Activated CD4-positive, CD25-positive, alpha-beta regulatory T cell treated with anti-CD3 and anti-CD28 coated beads, Interleukin-2, amount 50 U/mL, for 24 hours (primary cell): Measurements from ENCODE around the gene SCN1B.
"Not testable (repeated sequence)": the region's sequence is repeated elsewhere in the genome, so short reads cannot be mapped to it uniquely, and the experiment has no call there.

Source experiments
- ATAC-seq, 2 donors: fragments of 150-1000 bp; cut with Tn5 transposase; one replicate each; pipeline ENCODE4 v1.10.0; 2021; ENCODE audit warnings: mild to moderate bottlenecking in 1 of 2, moderate library complexity in 1 of 2

SCN1B gene

DNA sequence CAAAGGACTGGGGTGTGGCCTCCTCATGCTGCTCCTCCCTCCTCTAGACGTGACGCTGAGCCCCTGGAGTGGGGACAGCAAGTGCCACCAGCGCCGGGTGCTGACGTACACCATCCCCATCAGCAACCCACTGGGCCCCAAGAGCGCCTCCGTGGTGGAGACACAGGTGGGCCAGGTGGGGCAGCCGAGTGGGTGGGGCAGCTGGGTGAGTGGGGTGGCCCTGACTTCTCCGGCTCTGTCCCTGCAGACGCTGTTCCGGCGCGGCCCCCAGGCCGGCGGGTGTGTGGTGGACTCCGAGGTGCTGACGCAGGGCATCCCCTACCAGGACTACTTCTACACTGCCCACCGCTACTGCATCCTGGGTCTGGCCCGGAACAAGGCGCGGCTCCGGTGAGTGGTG lies 11.1 kb upstream of the SCN1B start:
- no peak for ATAC-seq

DNA sequence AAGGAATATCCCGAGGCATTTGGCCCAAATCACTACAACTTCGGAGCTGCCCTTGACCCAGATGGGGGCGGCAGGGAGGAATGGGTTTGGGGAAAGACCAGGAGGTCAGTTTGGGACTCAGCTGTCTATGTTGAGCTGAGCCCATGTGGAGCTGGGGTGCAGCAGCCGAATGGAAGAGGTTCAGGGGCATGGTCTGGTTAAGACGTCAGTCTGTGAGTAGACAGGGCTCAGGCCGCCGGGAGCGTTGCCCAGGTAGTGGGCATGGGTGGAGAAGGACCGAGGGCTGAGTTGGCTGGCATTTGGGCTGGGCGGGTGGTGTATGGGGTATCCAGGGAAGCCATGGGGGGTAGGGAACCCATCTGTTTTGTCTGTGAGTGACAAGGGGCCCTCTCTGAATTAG lies 9.3 kb upstream of the SCN1B start:
- no peak for ATAC-seq

DNA sequence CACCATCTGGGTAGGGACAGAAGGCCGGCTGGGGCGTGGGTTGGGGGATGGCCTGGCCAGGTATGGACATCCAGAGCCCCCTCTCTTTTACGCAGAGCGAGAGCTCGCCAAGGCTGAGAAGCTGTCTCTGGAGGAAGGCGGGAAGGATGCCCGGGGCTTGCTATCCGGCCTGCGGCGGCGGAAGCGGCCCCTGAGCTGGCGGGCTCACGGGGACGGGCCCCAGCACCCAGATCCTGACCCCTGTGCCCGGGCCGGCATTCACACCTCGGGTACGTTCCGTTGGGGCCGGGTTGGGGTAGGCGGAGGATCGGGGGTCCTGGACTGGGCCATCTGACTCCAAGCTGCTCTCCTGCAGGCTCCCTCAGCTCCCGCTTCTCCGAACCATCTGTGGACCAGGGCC lies 8.7 kb upstream of the SCN1B start:
- ATAC-seq, result no peak

DNA sequence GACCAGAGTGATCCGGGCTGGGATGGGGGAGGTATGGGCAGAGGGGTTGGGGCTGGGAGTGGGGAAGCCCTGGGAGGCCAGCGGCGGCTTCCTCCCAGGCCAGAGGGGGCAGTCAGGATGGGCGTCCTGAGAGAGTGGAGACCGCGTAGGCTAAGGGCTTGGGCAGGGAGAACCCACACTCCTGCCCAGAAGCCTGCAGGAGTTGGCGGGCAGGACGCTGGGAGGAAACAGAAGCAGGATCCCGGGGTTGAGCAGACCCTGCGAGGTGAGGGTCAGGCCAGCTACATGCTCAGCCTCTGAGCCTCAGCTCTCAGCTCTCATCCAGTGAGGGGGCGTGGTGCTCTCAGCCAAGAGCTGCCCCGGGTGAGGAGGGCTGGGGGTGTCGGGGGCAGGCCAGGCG lies 7.8 kb upstream of the SCN1B start:
- ATAC-seq, result no peak

DNA sequence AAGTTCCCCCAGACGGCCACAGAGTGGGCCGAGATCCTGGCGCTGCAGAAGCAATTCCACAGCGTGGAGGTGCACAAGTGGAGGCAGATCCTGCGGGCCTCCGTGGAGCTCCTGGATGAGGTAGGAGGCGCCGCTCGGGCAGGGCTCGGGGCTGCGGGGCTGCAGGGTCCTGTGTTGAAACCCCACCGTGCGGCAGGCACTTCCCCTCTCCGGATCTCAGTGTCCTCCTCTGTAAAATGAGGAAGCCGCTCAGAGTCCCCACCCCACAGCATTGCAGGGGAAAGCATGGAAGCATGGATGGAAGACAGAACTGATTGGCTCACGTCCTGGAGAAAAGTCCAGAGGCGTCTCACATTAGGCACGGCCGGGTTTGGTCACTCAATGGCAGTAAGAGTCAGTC lies 6.8 kb upstream of the SCN1B start:
- no peak for ATAC-seq

DNA sequence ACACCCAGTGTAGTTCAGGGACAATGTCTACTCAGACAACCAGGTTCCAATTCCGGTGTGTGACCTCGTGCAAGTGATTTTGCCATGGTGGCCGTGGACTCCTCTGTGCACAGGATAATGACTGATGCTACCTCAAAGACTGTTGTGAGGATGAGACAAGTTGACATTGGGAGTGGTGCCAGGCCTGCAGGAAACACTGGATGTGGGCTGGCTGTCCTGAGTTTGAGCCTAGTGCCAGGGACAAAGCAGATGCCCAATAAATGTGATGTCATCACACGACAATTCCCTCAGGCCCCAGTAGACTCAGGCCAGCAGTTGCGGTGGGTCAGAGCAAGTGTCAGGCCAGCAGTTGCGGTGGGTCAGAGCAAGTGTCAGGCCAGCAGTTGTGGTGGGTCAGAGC lies 6.2 kb upstream of the SCN1B start:
- no peak for ATAC-seq

DNA sequence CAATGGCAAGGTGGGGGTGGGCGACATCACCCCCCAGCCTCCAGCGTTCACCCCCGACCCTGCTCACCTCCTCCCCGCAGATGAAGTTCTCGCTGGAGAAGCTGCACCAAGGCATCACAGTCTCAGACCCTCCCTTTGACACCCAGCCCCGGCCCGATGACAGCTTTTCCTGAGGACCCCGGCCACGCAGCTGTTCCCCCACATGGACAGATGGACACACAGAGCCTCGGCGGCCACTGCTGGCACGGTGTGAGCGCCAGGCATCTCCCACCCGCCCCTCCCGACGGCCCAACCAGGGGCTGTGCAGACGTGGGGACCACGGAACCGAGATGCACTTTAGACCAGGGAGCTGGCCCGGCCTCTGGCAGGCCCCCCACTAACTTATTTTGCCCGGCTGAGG lies 4.3 kb upstream of the SCN1B start:
- ATAC-seq, result no peak

DNA sequence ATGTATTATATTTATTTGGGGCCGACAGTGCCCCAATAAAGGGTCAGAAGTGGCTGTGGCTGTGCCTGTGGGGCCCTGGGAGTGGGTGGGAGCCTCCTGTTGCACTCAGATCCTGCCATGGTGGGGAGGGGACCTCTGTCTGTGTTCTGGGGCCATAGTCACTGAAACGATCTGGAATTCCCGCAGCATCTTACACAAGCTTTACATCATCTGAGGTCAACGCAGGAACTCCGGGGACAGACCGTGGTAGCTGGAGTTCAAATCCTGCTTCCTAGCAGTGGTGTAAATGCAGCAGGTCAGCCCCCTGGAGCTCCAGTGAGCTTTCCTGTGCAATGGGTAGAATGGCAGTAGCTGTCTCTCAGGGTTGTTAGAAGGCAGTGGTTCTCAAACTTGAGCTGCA lies 3.9 kb upstream of the SCN1B start:
- no peak for ATAC-seq

DNA sequence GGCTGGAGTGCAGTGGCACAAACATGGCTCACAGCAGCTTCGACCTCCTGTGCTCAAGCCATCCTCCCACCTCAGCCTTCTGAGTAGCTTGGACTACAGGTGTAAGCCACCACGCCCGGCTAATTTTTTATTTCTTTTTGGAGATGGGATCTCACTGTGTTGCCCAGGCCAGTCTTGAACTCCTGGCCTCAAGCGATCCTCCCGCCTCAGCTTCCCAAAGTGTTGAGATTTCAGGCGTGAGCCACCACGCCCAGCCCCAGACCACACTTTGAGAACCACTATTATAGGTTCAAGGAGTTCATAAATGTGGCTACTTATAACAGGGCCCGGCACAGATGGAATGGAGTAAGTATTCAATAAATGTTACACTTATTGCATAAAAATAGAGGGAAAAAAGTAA lies 3.3 kb upstream of the SCN1B start:
- no peak for ATAC-seq

DNA sequence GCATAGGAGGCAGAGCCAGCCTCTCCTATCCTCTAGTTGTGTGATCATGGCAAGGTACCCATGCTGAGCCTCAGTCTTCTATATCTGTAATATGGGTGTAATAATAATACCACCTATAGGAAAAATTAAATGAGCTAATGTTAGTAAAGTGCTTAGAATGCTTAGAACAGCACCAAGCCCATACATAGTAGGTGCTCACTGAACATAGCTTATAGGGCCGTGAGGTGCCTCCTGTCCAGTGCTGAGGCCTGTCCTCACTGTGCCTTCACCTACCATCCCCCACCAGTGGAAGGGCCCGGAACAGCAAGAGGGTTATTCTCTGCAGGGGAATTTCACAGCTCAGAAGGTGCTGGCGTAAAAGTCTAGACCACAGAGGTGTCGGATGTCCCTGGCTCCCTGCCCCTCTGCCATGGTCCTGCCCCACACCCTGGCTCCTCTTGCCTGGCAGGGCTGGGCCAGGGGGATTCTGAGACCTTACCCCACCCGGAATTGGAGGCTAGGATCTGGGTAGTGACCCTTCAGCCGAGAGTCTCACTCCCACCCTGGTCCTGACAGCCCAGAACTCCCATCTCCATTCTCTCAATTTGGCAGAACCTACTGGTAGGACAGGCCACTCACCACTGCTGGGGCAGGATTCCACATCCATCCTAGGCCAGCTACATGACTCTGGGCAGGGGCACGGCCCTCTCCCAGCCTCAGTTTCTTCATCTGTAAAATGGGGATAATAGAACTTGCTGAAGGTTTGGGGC lies 2.2 kb upstream of the SCN1B start:
- no peak for ATAC-seq

DNA sequence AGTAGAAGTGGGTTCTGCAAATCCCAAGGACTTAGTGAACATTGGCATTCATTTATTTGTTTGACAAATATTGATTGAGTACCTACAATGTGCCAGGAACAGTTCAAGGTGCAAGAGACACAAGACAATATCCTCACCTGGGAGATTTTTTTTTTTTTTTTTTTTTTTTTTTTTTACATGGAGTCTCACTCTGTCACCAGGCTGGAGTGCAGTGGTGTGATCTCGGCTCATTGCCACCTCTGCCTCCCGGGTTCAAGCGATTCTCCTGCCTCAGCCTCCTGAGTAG lies 1.7 kb upstream of the SCN1B start:
- ATAC-seq, result not testable (repeated sequence)

DNA sequence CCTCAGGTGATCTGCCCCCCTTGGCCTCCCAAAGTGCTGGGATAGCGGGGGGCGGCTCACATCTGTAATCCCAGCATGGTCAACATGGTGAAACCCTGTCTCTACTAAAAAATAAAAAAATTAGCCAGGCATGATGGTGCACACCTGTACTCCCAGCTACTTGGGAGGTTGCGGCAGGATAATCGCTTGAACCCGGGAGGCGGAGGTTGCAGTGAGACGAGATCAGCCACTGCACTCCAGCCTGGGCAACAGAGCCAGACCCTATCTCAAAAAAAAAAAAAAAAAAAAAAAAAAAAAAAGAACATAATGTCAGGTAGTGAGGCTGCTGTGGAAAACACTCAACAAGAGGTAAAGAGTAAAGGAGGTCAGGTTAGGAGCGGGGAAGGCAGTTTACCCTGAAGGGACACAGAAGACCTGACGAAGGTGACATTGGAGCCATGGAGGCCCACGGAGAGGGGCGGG lies 964 bp upstream of the SCN1B start:
- not testable (repeated sequence) for ATAC-seq

DNA sequence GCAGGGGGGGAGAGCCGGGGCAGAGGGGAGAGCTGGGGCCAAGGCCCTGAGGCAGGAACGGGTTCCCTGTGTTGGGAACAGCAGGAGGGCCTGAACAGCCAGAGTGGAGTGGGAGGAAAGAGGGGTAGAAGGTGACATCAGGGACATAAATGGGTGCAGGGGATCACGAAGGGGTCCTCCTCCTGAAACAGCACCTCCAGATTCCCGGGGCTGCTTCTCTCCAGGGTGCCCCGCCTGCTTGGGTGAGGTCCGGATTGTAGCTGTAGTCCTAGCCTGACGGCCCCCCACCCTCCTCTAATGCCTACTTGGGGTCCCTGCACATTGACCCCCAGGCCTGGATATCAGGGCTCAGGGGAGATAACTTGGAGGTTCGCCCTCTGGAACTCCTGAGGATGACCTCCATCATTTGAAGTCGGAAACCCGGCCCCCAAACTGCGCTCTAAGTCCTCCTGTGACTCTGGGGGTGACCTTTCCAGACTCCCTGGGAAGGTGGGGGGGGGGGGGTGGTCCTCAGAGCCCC lies 473 bp upstream of the SCN1B start:
- ATAC-seq, result no peak

DNA sequence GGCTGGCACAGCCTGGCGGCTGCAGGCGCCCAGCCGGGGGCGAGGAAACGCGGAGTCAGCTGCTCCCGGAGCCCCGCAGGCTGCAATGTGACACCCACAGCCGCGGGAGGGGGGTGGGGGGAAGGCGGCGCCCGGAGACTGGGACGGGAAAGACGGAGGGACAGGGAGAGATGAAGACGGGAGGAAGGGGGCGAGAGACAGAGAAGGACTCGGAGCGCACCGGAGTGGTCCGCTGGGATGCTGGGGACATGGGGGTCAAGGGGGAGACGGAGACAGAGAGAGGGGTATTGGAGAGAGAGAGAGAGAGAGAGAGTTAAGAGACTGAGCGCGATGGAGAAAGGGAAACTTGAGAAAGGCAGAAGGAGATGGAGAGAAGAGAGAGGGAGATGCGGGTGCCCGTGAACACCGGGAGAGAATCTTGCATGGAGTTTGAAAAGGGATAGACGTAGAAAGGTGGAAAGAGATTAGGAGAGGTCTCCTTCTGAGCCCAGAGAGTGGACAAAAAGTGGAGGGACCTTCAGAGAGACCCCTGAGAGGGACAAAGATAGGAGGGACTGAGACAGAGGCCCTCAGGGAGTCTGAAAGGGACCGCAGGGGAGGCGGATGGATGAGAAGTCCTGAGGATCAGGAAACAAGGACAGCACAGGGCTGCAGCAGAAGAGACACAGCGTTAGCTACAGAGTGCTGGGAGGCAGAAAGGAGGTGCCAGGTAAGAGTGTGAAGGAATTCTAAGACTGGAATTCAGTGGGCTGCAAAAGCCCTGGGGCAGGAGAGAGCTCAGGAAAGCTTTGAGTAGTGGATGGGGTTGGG lies 1.0 kb downstream of the SCN1B start:
- no peak for ATAC-seq

DNA sequence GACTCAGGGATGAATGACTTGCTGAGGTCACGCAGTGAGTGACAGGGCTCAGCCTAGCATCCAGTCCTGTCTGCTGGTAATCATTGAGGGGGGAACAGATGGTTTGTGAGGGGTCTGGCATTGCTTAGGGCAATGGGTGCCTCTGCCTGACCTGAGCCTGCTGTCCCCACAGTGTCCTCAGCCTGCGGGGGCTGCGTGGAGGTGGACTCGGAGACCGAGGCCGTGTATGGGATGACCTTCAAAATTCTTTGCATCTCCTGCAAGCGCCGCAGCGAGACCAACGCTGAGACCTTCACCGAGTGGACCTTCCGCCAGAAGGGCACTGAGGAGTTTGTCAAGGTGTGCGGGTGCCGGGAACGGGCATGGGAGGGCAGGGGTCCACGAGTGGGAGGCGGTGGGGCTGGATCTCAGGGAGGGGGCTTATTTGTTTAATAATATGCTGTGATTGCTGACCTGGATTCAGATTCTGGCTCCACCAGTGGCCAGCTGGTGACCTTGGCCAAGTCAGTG lies 2.1 kb downstream of the SCN1B start:
- no peak for ATAC-seq

DNA sequence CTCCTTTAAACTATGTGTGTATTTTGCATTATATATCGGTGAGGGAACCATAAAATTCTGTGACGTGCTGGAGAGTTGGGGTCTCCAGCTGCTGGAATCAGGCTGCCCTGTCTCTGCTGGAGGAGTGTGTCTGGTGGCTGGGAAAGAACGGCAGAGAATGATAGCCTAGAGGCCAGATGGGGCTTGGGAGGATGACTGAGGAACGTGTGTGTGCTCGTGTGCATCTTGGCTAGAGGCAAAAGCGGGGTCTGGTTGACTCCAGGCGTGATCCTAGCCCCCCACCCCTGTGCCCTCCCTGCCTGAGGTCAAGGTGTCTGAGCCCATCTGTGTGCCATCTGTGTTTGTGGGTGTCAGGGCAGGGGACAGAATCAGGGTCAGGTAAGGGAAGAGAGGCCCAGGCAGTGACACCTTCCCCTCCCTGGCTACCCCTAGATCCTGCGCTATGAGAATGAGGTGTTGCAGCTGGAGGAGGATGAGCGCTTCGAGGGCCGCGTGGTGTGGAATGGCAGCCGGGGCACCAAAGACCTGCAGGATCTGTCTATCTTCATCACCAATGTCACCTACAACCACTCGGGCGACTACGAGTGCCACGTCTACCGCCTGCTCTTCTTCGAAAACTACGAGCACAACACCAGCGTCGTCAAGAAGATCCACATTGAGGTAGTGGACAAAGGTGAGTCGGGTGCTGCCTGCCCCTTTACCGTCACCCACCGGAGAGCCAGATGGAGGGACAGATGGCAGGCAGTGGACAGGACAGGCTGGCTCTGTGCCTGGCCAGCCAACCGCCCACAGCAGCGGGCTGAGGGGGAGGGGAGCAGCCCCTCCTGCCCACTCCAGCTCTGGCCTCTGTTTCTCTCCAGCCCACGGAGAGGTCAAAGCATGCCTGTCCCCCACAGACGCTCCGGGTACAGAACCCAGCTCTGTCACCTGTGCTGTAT lies 3.1 kb downstream of the SCN1B start:
- ATAC-seq, result no peak

DNA sequence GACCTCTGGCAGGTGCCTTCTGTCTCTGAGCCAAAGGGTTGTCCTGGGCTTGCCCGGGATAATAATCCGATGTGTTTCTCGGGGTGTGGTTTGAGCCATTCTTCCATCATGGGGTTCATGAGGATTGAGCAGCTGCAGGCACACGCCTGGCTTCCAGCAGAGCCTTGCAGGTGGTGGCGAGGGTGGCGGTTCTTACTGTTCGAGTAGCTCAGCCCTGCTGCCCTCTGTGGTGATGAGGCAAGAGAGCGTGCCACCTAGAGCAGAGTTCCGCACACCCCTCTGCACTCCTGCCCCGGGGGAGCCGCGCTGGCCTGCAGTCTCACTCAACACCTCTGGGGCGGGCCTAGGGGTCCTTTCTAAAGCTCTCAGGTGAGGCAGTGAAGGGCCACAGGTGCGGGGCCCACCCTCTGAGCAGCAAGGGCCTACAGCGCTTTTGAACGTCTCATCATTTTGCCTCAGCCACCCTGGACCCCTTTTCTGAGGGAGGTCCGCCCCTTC lies 3.8 kb downstream of the SCN1B start:
- no peak for ATAC-seq

DNA sequence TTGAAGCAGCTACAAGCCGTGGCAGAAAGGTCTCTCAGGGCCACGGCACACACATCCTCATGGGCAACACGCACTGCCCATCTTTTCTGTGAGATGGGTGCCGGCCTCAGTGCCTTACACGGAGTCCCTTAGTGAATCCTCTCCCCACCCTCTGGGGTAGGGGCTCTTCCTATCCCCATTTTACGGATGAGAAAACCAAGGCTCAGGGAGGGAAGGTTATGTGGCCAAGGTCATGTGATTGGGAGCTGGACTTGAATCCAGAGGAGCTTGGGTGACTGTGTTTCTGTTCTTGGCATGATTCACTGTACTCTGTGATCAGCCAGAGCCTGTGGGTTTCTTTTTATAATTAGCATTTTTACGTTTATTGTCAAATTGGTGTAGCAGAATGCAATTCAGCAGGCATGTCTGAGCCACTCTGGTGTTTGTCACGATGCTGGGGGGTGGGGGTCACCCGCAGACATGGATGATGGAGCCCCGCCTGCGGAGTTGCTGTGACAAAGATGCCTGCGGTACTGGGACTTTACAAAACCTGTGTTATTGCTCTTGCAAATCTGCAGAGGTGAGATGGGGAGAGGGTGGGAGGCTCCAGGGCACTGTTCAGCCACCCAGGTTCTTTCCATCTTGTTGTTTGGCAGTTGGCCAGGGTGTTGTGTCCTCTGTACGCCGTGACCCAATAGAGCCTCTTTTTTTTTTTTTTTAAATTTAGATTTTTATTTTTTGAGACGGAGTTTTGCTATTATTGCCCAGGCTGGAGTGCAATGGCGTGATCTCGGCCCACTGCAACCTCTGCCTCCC lies 4.5 kb downstream of the SCN1B start:
- ATAC-seq, result no peak

DNA sequence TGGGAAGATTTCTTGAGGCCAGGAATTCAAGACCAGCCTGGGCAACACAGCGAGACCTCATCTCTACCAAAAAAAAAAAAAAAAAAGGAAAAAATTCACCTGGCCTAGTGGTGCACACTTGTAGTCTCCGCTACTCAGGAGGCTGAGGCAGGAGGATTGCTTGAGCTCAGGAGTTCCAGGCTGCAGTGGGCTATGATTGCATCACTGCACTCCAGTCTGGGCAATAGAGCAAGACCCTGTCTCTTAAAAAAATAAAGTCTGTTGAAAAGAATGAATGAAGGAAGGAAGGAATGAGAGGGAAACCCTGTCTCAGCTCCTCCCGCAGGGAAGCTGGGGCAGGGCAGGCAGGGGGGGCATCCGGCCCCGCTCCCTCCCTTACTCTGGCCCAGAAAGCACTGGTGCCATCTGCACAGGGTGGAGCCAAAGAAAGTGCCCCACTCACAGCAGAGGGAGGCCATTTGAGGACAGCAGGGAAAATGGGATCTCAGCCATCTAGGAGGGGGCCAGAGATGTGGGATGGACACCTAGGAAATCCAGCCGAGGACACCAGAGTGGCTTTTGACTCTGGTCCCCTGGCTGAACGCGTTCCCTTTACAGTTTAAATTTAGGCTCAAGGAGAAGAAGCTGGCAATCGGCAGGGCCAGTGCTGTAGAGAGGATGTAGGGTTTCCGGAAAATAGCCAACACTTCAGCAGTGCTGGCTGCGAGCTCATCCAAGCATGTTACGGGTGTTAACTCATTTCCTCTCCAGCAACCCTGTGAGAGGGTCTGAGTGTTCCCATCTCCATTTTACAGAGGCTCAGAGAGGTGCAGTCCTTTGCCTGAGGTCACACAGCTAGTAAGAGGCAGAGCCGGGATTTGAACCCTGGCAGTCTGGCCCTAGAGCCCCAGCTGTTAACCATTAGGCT lies 7.7 kb downstream of the SCN1B start:
- no peak for ATAC-seq

DNA sequence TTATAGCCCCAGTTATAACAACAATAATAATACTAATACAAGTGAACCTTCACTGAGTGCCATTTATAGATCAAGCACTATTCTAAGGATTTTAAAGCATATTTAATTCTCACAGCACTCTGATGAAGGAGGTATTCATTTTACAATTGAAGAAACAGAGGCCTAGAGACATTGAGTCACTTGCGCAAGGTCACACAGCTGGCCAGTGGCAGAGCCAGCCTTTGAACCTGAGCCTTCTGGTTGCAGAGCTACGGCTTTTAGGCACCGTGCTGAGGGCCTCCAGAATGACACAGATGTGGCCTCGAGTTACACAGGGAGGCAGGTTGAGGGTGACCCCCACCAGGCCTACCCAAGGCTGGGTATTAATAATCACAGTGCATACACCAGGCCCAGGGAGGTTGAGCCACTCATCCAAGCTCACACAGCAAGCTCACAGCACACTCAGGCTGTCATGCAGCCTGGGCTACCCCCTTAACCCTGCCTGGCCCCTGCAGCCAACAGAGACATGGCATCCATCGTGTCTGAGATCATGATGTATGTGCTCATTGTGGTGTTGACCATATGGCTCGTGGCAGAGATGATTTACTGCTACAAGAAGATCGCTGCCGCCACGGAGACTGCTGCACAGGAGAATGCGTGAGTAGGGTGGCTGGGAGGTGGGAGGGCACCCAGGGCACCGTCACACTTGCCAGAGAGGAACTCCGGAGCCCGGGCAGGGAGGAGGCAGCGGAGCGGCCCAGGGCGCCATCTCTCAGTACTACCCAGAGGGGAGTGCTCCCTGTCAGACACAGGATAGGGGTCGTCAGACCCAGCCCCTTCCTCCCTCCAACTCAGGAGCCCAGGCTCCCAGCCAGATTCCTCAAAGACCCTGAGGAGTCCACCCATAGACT lies 8.6 kb downstream of the SCN1B start:
- ATAC-seq, result no peak
